Nephron (organoid): ENCODE data around the gene CBX4.

Experiments used
- H3K27ac Mint-ChIP-seq, 3 experiments: 2 replicates each; pipeline ENCODE4 v1.8.0; 2020; ENCODE audit warnings: mixed read lengths in 3 of 3, mild to moderate bottlenecking in 2 of 3, moderate library complexity in 1 of 3
- H3K27me3 Mint-ChIP-seq: 2 replicates; pipeline ENCODE4 v1.8.0; 2021; ENCODE audit warnings: low read depth, mild to moderate bottlenecking, moderate library complexity, mixed read lengths
- H3K36me3 Mint-ChIP-seq: 2 replicates; pipeline ENCODE4 v1.8.0; 2020; ENCODE audit warnings: low read depth, mixed read lengths
- H3K4me1 Mint-ChIP-seq: 2 replicates; pipeline ENCODE4 v1.8.0; 2020; ENCODE audit warnings: mixed read lengths
- H3K4me3 Mint-ChIP-seq, 3 experiments: 2 replicates each; pipeline ENCODE4 v1.8.0; 2020; ENCODE audit warnings: mild to moderate bottlenecking in 3 of 3, mixed read lengths in 3 of 3, moderate library complexity in 2 of 3
- H3K9me3 Mint-ChIP-seq: 2 replicates; pipeline ENCODE4 v1.8.0; 2020; ENCODE audit warnings: mixed read lengths
- TF ChIP-seq, protein P1 (sequence below), 3 experiments: fragments of 200-600 bp; sonication (generic); IDR thresholded peaks; one replicate each; pipeline ENCODE4 v1.5.0; 2021; ENCODE audit warnings: antibody characterized with exemption in 3 of 3; ENCODE audit not compliant: unreplicated experiment in 3 of 3

CBX4 gene

DNA sequence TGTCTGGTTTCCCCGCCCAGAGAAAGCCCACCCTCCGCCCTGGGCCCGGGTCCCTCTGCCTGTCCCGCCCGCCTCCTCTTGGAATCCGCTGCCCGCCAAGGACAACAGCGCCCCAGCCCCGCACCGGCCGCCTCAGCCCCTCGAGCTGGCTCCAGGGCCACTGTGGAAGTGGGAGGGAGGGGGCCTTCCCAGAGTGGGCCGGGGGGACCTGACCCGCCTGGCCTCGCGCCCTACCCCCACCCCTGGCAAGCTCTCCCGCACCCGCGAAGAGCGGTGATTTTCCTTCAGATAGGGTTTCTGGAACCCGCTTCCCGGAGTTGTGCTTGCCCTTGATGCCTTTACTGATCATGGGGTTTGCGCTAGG, 40.1 kb downstream of the CBX4 start:
- H3K4me3 Mint-ChIP-seq: peak overlapping the region; percentile 77 to 90 (median 89)
- no peaks in the 10 kb centered on the region for H3K9me3 Mint-ChIP-seq
- peak overlapping the region in 2 of 3 experiments; percentile 76 to 77 for H3K27ac Mint-ChIP-seq
- H3K27me3 Mint-ChIP-seq: peaks cover 74% of the 10 kb centered on the region
- H3K4me1 Mint-ChIP-seq: peaks cover 38% of the 10 kb centered on the region
- TF ChIP-seq, protein P1, sequence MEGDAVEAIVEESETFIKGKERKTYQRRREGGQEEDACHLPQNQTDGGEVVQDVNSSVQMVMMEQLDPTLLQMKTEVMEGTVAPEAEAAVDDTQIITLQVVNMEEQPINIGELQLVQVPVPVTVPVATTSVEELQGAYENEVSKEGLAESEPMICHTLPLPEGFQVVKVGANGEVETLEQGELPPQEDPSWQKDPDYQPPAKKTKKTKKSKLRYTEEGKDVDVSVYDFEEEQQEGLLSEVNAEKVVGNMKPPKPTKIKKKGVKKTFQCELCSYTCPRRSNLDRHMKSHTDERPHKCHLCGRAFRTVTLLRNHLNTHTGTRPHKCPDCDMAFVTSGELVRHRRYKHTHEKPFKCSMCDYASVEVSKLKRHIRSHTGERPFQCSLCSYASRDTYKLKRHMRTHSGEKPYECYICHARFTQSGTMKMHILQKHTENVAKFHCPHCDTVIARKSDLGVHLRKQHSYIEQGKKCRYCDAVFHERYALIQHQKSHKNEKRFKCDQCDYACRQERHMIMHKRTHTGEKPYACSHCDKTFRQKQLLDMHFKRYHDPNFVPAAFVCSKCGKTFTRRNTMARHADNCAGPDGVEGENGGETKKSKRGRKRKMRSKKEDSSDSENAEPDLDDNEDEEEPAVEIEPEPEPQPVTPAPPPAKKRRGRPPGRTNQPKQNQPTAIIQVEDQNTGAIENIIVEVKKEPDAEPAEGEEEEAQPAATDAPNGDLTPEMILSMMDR (IDR thresholded peaks at IDR 0.05; ENCODE audit: unreplicated experiment in 3 of 3): no peak
- H3K36me3 Mint-ChIP-seq: no peaks in the 10 kb centered on the region

- peak overlapping the region; percentile 77 to 90 (median 89) for H3K4me3 Mint-ChIP-seq
- peaks cover 43% of the 10 kb centered on the region for H3K4me1 Mint-ChIP-seq
- peaks cover 72% of the 10 kb centered on the region for H3K27me3 Mint-ChIP-seq
- H3K27ac Mint-ChIP-seq: peak overlapping the region; percentile 76 to 96 (median 81)
- no peaks in the 10 kb centered on the region for H3K9me3 Mint-ChIP-seq
- TF ChIP-seq, protein P1 (IDR thresholded peaks at IDR 0.05; ENCODE audit: unreplicated experiment in 3 of 3): no peak
- no peaks in the 10 kb centered on the region for H3K36me3 Mint-ChIP-seq
Measured at GRCh38 chr17:79798299-79799173, 40.7 kb downstream of the CBX4 start.

DNA sequence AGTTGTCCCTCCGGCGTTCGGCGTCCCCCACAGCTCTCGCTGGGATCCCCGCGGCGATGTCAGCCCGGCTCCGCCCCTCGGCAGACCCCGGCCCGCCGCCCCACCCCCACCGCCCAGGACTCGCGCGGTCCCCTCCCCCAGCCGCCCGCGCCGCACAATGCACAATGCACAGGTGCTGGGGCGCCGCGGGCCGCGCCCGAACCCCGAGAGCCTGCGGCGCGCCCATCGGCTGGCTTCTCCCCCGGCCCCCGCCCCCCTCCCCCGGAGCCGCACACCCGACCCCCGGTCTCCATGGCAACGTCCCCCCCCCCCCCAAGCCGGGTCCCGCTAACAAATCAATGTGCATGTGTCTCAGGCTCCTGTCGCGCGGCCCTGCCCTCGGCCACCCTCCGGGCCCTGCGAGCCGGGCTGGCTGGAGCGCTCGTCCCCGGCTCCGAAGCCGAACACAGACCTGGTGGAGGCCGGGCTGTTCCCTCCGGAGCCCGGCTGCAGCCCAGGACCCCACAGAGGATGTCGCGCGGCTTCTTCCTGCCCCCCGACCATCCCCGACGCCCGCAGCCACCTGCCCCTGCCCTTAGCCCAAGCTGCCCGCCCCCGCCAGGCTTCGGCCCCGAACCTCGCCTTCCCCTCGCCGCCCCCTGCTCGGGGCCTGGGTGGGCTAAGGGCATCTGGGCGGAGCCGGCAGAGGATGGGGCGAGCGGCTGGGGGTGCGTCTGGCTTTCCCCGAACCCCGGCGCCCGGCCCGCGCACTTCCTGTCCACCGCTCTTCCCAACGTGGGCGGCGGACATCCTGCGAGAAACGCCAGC, 41.5 kb downstream of the CBX4 start:
- H3K36me3 Mint-ChIP-seq: no peaks in the 10 kb centered on the region
- H3K4me3 Mint-ChIP-seq: peak overlapping the region in 2 of 3 experiments; percentile 85 to 87
- TF ChIP-seq, protein P1 (IDR thresholded peaks at IDR 0.05; ENCODE audit: unreplicated experiment in 3 of 3): no peak
- peaks cover 45% of the 10 kb centered on the region for H3K4me1 Mint-ChIP-seq
- peaks cover 72% of the 10 kb centered on the region for H3K27me3 Mint-ChIP-seq
- H3K27ac Mint-ChIP-seq: no peak overlapping the region
- no peaks in the 10 kb centered on the region for H3K9me3 Mint-ChIP-seq

GRCh38 chr17:79796763-79797491, 42.3 kb downstream of the CBX4 start, which contains the start of gene CBX8:
TSS of gene CBX8 (minus strand) at chr17:79797077. CDS start at chr17:79796998, 79 bp downstream.
- Mint-ChIP-seq H3K4me1 (peaks cover 51% of the 10 kb centered on the region), H3K9me3 (no peaks in the 10 kb centered on the region), H3K4me3 (peak within 1 kb of the TSS; percentile 85 to 90 (median 87)), H3K27ac (peak within 1 kb of the TSS; percentile 26 to 94 (median 81)), H3K36me3 (no peaks in the 10 kb centered on the region), H3K27me3 (peaks cover 72% of the 10 kb centered on the region)
- TF ChIP-seq, protein P1 (IDR thresholded peaks at IDR 0.05; ENCODE audit: unreplicated experiment in 3 of 3): no peak

GRCh38 chr17:79796444-79796762, 42.8 kb downstream of the CBX4 start:
- peaks cover 48% of the 10 kb centered on the region for H3K4me1 Mint-ChIP-seq
- TF ChIP-seq, protein P1 (IDR thresholded peaks at IDR 0.05; ENCODE audit: unreplicated experiment in 3 of 3): no peak
- peak overlapping the region; percentile 85 to 90 (median 87) for H3K4me3 Mint-ChIP-seq
- H3K27ac Mint-ChIP-seq: peak overlapping the region; percentile 26 to 94 (median 81)
- H3K36me3 Mint-ChIP-seq: no peaks in the 10 kb centered on the region
- H3K9me3 Mint-ChIP-seq: no peaks in the 10 kb centered on the region
- peaks cover 72% of the 10 kb centered on the region for H3K27me3 Mint-ChIP-seq
